ENCODE results near the gene IER2. TPM values are rescaled to one million over a fixed set of nuclear protein-coding genes. Genes with fewer than 3 reads are reported as not detected.
A peak's percentile ranks its signal among the peaks of the same experiment; 100 is the strongest.

IER2 gene
- total and polyA plus RNA-seq, 9 of the 15 experiments (the other 6 are each of a cell fraction or from before 2014, with no cell fraction given), result 4.5 to 205 (median 23.7) TPM

- peak; percentile 85; the same call in 1 of the 2 replicates for TF ChIP-seq TFAP4 (CRISPR knock-in tag; IDR thresholded peaks at IDR 0.05; ENCODE audit: borderline replicate concordance)
- TF ChIP-seq ZNF507 (tag; conservative IDR thresholded peaks at IDR 0.05), result no peak
- TF ChIP-seq MLX (CRISPR knock-in tag; conservative IDR thresholded peaks at IDR 0.05), result no peak
- peak; percentile 63 for TF ChIP-seq USF1 (CRISPR knock-in tag; IDR thresholded peaks at IDR 0.05)
- TF ChIP-seq RERE (CRISPR knock-in tag; IDR thresholded peaks at IDR 0.05; ENCODE audit: borderline replicate concordance), result no peak
- TF ChIP-seq ZBTB40 (IDR thresholded peaks at IDR 0.05), result no peak; the same call in 1 of the 2 replicates
- TF ChIP-seq ZBTB40 (CRISPR knock-in tag; IDR thresholded peaks at IDR 0.05), result no peak
- TF ChIP-seq NR2C1 (IDR thresholded peaks at IDR 0.05), result no peak
- no peak for TF ChIP-seq NR2C1 (tag; IDR thresholded peaks at IDR 0.05)
Observed at GRCh38 chr19:13151605-13152355, 1.6 kb downstream of the IER2 start (continued).
